HG02642 (cell line): ENCODE data around the gene GALNT6.

Experiments
- ATAC-seq: cut with Tn5 transposase; IDR thresholded peaks from one replicate; pipeline ENCODE4 v1.9.1; 2021; ENCODE audit warnings: mild to moderate bottlenecking; ENCODE audit not compliant: unreplicated experiment, poor library complexity

GALNT6 gene, protein sequence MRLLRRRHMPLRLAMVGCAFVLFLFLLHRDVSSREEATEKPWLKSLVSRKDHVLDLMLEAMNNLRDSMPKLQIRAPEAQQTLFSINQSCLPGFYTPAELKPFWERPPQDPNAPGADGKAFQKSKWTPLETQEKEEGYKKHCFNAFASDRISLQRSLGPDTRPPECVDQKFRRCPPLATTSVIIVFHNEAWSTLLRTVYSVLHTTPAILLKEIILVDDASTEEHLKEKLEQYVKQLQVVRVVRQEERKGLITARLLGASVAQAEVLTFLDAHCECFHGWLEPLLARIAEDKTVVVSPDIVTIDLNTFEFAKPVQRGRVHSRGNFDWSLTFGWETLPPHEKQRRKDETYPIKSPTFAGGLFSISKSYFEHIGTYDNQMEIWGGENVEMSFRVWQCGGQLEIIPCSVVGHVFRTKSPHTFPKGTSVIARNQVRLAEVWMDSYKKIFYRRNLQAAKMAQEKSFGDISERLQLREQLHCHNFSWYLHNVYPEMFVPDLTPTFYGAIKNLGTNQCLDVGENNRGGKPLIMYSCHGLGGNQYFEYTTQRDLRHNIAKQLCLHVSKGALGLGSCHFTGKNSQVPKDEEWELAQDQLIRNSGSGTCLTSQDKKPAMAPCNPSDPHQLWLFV

DNA sequence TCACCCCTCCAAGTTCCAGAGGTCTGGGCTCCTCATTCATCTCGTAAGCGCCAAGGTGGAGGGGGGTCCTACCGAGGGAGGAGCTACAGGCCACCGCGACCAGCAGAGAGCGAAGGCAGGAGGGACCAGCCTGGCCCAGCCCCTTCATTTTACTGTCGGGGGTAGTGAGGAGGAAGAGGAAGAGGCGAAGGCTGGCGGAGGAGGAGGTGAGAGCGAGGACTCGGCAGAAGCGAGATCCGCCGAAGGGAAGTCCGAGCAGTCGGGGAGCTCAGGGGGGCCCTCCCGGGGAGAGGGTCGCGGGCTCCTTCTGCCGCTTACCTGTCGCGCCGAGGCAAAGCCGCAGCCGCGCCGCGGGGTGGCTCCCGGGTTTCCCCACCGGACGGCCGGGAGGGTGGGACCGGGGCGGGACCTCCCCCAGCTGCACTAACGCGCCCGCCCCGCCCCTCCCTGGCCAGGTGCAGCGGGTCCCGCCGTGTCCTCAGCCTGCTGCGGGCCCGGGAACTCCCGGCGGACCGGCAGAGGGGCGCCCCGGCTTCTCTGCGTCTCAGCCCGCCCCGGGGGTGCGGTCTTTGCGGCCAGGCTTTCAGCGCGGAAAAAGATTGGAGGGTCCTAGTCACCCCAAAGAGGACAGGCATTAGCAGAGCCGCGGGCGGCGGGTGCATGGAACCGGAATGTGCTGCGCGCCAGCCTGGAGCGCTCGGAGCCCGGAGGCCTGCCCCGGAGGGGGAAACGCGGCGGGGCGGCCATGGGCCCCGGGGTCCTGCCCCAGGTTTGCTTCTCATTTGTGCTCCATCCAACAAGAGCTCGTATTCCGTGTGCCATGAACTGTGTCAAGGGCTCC, at the start of gene GALNT6:
GALNT6 (minus strand) TSS at position 124 of the 841 bp plus-strand sequence. CDS start 11,625 bp downstream, outside the sequence.
- ATAC-seq, result peak; percentile 57

DNA sequence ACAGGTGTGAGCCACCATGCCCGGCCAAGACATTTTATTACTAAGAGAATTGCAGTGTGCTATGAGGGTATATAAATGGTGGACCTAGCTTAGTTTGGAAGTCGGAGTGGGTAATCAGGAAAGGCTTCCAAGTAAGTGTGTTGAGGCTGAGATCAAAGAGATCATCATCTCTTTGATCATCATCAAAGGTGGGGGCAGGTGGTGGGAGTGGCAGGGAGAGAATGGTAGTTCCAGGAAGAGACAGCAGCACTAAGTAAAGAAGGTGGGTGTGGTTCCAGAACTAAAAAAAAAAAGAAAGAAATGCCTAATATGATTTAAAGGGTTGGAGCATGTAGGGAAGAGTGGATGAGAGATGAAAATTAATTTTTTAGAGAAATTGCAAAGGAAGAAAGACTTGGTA, 48.1 kb upstream of the GALNT6 start:
- no peak for ATAC-seq

DNA sequence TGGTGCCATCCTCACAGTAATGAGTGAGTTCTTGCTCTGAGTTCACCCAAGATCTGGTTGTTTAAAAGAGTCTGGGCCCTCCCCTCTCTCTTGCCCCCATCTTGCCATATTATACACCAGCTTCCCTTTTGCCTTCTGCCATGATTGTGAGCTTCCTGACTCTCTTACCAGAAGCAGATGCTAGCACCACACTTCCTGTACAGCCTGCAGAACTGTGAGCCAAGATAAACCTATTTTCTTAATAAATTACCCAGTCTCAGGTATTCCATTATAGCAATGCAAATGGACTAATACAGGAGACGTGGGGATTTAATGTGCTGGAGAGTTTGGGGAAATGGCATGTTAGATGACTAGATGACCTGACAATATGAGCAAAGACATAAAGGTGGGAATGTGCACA, 46.2 kb upstream of the GALNT6 start:
- ATAC-seq, result no peak

DNA sequence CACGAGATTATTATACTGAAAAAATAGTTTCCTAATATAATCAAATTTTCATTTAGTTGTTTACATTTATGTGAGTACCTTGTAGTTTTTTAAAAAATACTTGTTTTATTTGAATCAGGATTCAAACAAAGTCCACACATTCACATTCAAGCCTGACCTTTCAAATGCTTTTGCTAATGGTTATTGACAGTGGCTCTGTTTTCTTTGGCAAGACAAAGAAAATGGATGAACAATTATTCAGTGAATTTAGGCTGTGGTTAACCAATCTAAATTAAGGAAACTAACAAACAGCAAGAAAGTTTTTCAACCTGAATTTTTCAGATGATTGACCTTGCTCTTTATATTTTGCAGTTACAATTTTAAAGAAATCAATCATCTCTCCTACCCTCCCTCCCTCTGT, 43.1 kb upstream of the GALNT6 start:
- ATAC-seq, result no peak

DNA sequence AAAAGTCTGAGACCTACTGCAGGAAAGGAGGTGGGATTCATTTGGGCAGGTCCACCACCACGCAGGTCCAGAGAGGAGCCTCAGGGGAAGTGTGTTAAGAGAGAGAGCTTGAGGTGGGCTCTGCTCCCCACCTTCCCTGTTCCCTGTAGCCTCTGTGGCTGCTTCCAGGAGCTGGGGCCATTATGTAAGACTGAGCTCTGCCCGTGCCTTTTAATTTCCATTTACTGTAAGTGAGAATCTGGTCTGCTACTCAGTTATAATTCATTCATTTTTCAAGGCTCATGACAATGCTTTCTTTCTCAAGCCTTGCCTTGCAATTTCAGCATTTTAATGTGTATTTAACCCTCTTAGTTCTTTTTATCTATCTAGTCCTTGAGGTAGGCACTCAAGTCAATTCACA, 41.7 kb upstream of the GALNT6 start:
- no peak for ATAC-seq

DNA sequence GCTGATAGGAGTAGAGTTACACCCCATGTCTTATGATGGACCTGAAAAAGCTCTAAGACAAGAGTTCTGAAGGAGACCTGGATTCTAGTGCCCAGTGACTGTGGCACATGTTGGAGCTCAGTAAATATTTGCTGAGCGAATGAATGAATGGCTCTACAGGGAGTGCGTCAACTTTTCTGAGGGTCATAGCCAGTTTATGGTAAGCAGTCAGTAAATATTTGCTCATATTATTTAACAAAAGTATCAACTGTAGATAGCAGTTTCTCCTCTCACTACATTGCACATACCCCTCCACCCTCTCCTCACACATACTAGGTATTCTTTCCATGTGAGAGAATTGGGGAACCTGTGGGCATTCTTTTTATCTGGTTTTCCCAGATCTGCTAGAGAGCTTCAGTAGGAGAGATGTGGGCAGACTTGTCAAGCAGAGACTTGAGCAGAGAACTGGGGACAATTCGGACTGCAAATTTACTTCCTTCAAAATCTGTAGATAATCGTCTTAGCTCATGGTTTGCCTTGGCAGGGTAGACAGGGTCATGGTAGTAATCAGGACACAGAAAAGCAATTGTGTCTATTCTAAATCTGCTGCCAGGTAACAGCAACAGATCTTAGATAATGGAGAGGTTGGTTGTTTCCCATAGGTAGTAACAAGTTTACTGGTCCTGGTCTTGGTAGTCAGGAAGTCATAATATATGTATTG, 39.1 kb upstream of the GALNT6 start:
- ATAC-seq, result no peak

DNA sequence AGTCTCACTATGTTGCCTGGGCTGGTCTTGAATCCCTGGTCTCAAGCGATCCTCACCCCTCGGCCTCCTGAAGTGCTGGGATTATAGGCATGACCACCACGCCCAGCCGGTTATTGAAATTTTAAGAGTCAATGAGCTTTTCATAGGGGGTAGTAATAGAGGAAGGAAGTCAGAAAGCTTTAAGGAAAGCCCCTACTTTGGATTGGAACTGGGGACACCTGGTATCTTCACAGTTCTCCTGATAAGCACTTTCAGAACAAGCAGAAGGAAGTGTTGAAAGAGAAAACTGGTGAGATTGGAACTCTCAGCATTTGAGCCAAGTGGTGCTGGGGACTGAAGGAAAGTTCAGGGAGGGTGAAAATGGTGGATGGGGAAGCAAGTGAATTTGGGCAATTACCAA, 38.5 kb upstream of the GALNT6 start:
- ATAC-seq, result no peak

DNA sequence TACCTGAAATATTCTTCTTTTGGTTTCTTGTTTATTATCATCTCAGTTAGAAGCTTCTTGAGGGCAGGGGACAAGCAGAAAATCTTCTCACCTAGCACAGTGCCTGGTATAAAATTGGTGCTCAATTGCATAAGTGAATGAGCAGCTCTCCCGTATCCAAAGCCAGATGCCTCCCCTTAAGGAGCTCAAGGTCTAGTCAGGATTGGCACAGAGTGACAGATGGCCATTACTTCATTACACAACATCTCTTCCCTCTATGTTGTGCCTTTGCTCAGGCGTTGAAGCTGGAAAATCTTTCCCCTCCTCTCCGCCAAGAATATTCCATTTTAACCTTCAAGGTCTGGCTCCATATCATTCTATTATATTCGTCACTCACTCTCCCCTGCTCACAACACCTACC, 37.0 kb upstream of the GALNT6 start:
- ATAC-seq, result no peak

DNA sequence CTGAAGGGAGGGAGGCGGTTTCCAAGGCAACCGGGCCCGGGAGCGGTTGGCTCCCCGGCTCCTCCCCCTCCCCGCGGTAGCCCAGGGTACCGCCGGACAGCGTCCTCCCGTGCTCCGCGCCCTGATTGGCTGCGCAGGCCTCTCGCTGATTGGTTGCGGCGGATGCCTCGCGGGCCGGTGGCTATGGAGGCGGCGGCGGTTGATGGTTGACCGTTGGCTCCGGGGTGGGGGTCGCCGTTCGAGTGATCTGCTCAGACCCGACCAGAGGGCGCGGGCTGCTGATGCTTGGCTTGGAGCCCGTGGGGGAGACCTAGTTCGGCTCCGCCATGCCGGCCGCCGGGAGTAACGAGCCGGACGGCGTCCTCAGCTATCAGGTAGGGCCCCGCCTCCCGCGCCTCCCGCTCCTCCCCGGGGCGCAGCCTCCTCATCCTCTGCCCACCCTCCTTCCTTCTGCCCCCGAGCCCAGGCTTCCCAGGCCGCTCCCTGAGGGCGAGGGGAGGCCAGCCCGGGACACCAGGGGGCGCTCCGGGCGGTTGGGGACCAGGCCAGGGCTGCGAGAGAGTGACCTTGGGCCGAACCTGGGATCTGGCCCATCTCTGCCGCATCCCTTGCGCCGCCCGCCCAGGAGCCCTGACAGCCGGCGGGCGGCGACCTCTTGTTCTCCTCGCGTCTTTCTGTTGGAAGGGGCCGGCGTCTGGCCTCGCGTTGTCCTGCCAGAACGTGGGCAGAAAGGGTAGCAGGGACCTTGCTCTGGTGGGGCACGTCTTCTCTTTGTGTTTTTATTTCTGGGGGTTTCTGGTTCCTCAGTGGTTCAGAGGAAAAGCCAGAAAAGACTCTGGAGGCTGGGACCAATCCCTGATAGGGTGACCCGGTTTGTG, 33.7 kb upstream of the GALNT6 start, which contains the start of gene SLC4A8:
SLC4A8 (plus strand) TSS at position 170 of the 878 bp plus-strand sequence; CDS start at position 327, 157 bp downstream.
- ATAC-seq, result peak; percentile 91

DNA sequence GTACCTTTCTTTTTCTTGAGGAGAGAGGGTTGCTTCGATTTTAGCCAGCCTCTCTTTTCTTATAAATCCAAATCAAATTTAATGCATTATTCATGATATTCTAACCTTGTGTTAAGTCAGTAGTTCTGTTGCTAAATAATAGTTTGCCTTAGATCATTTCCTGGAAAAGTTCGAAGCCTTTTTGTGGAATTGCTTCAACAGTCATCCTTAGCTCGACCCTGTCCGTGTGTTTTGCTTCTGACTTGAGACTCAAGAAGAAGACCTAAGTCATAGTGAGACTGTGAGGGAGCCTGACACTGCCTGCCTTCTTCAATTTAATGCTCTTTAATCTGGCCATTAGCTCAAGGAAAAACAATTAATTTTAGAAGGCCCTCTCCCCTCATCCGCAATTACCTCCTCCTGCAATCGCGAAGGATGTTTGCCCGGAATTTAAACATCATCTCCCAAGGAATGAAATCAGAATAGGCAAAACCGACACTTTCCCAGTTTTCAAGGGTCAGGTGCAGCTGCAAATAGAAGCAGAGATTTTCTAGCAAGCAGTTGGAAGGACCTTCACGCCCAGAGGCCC, 33.0 kb upstream of the GALNT6 start:
- ATAC-seq, result no peak

DNA sequence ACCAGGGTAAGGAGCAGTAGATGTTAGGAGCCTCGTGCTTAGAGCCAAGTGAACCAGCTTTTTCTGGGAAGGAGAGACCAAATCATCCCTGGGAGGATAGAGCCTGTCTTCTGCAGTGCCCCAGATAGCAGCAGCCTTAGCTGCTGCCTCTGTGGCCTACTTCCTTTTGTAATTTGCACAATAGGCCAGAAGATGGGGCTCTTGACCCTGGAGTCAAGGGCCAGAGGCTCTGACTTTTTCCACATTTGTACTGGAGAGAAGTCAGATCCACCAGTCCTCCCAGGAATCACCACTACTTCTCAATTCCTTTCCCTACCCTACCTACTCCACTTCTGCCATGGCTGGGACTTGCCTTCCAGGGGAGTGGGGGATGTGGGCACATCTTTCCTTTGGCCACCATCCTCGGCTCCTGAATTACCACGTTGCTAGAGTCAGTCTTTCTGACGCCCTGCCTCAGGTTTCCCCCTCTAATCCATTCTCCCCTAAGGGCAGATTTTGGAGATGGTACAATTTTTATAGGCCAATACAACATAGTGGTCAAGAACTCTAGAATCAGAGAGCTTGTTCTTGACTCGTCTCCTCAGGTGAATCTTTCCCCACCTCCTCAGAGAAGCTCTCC, 30.2 kb upstream of the GALNT6 start:
- no peak for ATAC-seq

DNA sequence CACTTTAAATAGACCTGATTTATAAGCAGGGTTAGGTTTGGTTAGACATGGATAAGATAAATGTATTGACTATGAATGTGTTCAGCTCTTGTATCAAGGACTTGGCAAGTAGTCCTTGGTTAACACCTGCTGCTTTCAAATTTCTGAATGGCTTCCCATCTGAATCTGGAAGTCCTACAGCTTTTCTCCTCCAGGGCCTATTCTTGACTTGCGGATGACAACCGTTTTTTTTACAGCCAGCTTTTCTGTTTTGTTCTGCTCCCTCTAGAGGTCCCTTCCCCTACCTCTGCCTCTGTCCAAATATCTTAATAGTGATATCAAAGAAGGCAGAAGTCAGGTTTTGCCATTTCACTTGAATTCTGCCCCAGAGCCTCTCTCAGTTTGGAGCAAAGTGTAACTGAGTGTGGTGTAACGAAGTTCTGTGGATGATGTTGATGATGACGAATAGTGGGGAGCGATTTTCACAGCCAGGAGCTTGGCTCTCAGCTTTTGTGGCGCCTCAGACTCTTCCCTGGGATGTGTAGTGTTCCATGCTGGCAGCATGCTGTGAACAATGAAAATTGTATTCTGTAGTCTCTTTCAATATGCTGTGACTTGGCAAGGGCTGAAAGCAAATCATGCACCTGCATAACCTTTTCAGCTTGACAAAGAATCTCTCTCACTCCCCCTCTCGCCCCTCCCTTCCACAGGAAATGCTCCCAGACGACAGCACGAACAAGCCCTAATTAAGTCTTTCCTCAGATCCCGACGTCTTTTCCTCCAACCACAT, 28.4 kb upstream of the GALNT6 start:
- ATAC-seq, result no peak

DNA sequence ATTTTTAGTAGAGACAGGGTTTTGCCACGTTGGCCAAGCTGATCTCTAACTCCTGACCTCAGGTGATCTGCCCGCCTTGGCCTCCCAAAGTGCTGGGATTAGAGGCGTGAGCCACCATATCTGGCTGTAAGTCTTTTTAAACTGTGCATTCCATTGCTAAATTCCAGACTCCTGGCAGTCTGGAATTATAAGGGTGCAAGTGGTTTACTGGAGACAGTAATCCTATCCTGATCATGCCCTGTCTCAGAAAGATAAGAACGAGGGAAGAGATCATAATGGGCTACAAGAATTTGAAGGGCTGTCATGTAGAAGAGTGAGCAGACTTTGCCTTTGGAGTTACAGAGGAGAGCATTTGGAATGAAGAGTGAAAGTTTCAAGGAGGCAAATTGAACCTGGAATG, 26.6 kb upstream of the GALNT6 start:
- ATAC-seq, result no peak

DNA sequence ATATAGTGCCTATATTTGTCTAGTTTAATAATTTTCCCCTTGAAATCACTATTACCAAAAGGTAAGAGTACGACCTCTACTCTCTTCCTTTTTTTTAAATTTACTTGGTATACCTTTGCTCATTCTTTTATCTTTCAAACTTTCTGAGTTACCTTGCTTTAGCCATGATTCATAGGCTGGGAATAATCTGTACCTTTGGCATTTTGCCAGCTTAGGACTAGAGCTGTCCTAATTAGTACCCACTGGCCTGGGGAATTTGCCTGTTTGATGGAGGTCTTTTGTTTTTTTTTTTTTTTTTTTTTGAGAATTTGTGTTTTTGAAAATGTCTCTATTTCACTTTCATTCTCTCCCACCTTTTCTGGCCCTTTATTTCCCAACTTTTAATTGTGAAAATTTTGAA, 24.7 kb upstream of the GALNT6 start:
- ATAC-seq, result no peak

DNA sequence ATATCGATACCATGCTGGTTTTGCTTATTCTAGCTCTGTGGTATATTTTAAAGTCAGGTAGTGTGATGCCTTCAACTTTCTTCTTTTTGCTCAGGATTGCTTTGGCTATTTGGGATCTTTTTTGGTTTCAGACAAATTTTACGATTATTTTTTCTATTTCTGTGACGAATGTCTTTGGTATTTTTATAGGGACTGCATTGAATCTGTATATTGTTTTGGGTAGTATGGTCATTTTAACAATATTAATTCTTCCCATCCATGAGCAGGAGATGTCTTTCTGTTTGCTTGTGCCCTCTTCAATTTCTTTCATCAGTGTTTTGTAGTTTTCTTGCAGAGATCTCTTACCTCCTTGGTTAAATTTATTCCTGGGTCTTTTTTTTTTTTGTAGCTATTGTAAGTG, 22.6 kb upstream of the GALNT6 start:
- no peak for ATAC-seq

DNA sequence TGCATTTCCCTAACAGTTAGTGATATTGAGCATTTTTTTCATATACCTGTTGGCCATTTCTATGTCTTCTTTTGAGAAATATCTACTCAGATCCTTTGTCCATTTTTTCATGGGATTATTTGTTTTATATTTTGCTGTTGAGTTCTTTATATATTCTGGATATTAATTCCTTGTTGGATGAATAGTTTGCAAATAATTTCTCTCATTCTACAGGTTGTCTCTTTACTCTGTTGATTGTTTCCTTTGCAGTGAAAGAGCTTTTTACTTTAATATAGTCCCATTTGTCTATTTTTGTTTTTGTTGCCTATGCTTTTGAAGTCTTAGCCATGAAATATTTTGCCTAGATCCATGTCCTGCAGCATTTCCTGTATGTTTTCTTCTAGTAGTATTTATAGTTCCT, 21.9 kb upstream of the GALNT6 start:
- no peak for ATAC-seq

DNA sequence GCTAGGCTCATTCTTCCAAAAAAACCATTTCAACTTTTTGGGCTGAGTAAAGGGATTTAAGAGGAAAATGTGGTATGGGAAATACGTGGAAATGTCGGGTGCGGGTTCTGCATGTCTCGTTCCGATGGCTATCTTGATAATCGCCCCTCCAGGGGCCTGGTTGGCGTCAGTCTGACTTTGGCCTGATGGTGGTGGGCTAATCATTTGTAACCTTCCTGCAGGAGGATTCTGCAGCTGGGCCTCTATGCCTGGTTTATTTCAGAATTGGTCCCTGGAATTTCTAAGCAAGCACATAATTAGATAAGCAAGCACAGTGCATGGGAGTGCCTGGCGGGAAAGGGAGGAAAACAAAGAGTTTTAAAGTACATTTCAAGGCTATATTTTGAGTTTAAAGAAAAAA, 18.6 kb upstream of the GALNT6 start:
- ATAC-seq, result no peak

DNA sequence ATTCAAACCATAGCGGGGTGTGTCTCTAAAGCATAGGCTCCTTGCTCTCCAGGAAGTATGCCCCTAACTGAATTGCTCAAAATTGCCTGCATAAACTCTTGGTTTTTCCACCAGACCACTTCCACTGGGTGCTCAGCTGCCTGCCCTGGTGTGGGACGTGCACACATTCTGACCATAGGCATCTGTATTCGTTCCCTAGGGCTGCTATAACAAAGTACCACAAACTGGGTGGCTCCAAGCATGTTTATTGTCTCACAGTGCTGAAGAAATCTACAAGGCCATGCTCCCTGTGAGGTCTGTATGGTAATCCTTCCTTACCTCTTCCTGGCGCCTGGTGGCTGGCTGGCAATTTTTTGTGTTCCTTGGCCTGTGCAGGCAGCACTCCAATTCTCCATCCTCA, 16.4 kb upstream of the GALNT6 start:
- no peak for ATAC-seq
